ENCODE results near the gene LEP. TPM values are rescaled to one million over a fixed set of nuclear protein-coding genes. Genes with fewer than 3 reads are reported as not detected.
A peak's percentile ranks its signal among the peaks of the same experiment; 100 is the strongest.

LEP gene
- total RNA-seq, 1 donor from 2014 or later = not detected

DNA sequence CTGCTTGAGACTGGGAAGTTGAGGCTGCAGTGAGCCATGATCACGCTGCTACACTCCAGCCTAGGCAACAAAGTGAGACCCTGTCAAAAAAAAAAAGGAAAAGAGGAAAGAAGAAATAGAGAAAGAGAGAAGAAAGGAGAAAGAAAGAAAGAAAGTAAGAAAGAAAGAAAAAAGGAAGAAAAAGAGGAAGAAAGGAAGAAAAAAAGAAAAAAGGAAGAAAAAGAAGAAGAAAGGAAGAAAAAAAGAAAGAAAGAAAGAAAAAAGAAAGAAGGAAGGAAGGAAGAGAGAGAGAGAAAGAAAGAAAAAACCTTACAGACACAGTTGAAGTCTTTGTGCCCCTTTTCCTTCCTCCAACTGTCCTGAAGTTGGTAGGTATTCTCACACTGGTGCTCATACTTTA is 26.6 kb upstream of the LEP start:
- peaks cover 31% of the 10 kb centered on the region for H3K27me3 ChIP-seq (ENCODE audit: low read depth)
- H3K27ac ChIP-seq = no peak overlapping the region
- TF ChIP-seq, protein P1, sequence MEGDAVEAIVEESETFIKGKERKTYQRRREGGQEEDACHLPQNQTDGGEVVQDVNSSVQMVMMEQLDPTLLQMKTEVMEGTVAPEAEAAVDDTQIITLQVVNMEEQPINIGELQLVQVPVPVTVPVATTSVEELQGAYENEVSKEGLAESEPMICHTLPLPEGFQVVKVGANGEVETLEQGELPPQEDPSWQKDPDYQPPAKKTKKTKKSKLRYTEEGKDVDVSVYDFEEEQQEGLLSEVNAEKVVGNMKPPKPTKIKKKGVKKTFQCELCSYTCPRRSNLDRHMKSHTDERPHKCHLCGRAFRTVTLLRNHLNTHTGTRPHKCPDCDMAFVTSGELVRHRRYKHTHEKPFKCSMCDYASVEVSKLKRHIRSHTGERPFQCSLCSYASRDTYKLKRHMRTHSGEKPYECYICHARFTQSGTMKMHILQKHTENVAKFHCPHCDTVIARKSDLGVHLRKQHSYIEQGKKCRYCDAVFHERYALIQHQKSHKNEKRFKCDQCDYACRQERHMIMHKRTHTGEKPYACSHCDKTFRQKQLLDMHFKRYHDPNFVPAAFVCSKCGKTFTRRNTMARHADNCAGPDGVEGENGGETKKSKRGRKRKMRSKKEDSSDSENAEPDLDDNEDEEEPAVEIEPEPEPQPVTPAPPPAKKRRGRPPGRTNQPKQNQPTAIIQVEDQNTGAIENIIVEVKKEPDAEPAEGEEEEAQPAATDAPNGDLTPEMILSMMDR (IDR thresholded peaks at IDR 0.05) = no peak
- no peak for ATAC-seq
- no peaks in the 10 kb centered on the region for H3K4me1 ChIP-seq
- intact Hi-C loops (cut with DNase I) = no loop called here
- H3K36me3 ChIP-seq = no peaks in the 10 kb centered on the region
- no peak overlapping the region for H3K4me3 ChIP-seq
- H3K9me3 ChIP-seq = no peaks in the 10 kb centered on the region
- no peak for DNase-seq

DNA sequence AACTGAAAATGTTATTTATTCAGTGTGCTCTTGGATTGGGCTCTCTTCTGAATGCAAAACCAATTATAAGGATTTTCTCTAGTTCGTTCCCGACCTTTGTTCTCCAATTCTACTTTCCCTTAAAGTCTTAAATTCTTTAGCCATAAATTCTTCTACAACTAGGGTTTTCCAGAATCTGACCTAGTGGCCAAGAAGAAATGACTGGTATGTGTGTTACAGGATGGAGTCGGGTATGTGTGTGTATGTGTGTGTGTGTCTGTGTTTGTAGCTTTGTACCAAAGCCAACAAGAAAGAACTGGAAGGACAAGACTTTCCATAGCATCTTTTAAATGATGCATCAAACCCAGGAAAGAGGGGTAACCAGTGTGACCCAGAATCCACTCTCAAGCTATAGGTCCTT is 25.8 kb upstream of the LEP start:
- Histone ChIP-seq H3K27me3 (ENCODE audit: low read depth) (peaks cover 33% of the 10 kb centered on the region), H3K27ac (no peak overlapping the region), H3K36me3 (no peaks in the 10 kb centered on the region), H3K9me3 (no peaks in the 10 kb centered on the region), H3K4me3 (no peak overlapping the region), H3K4me1 (no peaks in the 10 kb centered on the region)
- intact Hi-C loops (cut with DNase I) = no loop called here
- ATAC-seq (no peak), DNase-seq (no peak)
- TF ChIP-seq, protein P1 (IDR thresholded peaks at IDR 0.05) = no peak

DNA sequence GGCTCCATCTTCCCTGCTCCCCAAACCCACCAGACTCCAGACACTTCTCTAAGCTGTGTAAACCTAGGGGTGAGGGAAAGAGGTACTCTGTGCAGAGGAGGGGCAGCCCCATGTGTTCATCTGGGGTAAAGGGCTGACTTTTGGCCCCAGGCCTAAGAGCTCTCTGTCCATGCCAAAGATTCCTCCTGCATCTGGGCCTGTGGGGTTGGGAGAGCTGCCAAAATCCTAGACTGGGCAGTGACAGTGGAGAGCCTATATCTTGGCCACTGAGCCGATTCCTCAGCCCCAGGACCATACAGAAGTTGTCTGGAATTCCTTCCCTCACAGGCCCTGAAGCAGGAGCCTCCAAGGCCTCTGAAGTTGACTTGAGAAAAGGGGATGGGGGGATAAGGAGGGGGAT is 25.3 kb upstream of the LEP start:
- no peak overlapping the region for H3K27ac ChIP-seq
- TF ChIP-seq, protein P1 (IDR thresholded peaks at IDR 0.05) = no peak
- no peaks in the 10 kb centered on the region for H3K9me3 ChIP-seq
- DNase-seq = no peak
- ATAC-seq = no peak
- intact Hi-C loops (cut with DNase I) = no loop called here
- peaks cover 30% of the 10 kb centered on the region for H3K27me3 ChIP-seq (ENCODE audit: low read depth)
- H3K4me1 ChIP-seq = no peaks in the 10 kb centered on the region
- no peak overlapping the region for H3K4me3 ChIP-seq
- no peaks in the 10 kb centered on the region for H3K36me3 ChIP-seq

DNA sequence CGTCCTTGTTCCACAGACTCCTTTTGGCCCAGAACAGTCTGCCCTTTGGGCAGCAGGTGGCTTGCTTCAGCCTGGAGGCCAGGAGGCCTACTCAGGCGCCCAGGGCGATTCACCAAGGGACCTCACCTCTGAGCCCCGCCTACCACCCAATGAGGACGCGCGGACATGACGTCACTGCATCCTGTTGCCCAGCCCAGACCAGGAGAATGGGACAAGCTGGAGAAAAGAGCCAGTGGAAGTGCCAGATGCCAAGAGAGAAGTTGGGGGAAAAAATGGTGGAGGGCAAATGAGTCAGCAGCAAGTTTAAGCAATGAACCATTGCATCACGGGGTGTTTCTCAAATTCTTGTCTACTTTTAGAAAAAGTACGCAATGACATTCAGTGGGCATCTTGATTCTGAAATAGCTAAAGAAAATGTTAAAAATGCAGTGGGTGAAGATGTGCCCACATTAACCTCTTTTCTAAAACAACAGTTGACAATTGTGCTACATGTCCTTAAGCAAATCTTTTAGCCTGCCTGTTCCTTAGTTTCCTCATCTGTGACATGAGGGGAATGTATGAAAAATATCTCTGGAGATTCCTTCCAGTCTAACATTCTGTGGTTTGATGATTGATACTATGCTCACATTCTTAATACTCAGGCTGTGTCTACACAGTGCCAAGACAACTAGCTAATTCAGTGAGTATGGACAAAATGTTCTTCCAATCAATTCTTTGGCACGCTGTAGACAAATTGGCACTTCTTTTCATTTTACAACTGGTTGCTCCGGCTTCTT is 23.9 kb upstream of the LEP start:
- peak; percentile 76 for DNase-seq
- intact Hi-C loops (cut with DNase I) = no loop called here
- ATAC-seq = peak; percentile 49 to 60
- H3K36me3 ChIP-seq = no peaks in the 10 kb centered on the region
- TF ChIP-seq, protein P1 (IDR thresholded peaks at IDR 0.05) = no peak
- peaks cover 21% of the 10 kb centered on the region for H3K27me3 ChIP-seq (ENCODE audit: low read depth)
- H3K4me3 ChIP-seq = no peak overlapping the region
- no peaks in the 10 kb centered on the region for H3K4me1 ChIP-seq
- no peak overlapping the region for H3K27ac ChIP-seq
- H3K9me3 ChIP-seq = no peaks in the 10 kb centered on the region

DNA sequence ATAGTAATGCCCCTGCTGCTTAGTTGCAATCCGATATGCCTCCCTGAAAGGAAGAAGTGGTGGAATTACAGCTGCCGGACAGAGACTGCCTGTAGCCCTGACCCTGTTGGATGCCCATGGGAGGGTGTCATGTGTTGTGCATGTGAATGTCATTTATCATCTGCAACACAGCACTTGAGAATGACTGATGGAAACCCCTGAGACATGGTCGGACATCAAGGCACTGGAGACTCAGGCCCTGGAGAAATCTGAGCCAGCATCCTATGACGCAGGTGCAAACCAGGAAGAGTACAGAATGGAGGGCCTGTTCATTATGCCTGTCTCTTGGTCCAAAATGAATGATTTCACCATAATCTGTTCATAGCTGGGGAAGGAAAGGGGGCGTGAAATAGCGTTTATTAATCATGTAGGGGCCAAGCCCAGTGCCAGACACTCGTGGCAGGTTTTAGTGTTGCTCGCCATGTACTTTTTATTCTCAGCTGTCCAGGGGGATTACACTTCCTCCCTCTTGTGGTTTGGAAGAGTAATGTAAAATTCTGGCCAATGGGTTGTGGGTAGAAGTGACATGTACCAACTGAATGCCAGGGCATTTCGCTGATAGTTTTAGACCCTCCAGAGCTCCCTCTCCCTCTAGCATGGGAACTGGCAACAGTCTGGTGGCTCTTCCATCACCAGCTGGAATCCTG is 23.0 kb upstream of the LEP start:
- H3K27ac ChIP-seq = no peak overlapping the region
- H3K9me3 ChIP-seq = no peaks in the 10 kb centered on the region
- H3K4me3 ChIP-seq = no peak overlapping the region
- no peak for ATAC-seq
- no peaks in the 10 kb centered on the region for H3K4me1 ChIP-seq
- TF ChIP-seq, protein P1 (IDR thresholded peaks at IDR 0.05) = no peak
- DNase-seq = no peak
- H3K36me3 ChIP-seq = no peaks in the 10 kb centered on the region
- peaks cover 21% of the 10 kb centered on the region for H3K27me3 ChIP-seq (ENCODE audit: low read depth)
- intact Hi-C loops (cut with DNase I) = no loop called here

All from lower lobe of right lung (tissue), 2 donors.